ENCODE data around the gene NPHP4. TPM values are rescaled to one million over a fixed set of nuclear protein-coding genes. Genes with fewer than 3 reads are reported as not detected.

NPHP4 gene
- total RNA-seq, 1 donor from 2014 or later = 8.2 TPM

DNA sequence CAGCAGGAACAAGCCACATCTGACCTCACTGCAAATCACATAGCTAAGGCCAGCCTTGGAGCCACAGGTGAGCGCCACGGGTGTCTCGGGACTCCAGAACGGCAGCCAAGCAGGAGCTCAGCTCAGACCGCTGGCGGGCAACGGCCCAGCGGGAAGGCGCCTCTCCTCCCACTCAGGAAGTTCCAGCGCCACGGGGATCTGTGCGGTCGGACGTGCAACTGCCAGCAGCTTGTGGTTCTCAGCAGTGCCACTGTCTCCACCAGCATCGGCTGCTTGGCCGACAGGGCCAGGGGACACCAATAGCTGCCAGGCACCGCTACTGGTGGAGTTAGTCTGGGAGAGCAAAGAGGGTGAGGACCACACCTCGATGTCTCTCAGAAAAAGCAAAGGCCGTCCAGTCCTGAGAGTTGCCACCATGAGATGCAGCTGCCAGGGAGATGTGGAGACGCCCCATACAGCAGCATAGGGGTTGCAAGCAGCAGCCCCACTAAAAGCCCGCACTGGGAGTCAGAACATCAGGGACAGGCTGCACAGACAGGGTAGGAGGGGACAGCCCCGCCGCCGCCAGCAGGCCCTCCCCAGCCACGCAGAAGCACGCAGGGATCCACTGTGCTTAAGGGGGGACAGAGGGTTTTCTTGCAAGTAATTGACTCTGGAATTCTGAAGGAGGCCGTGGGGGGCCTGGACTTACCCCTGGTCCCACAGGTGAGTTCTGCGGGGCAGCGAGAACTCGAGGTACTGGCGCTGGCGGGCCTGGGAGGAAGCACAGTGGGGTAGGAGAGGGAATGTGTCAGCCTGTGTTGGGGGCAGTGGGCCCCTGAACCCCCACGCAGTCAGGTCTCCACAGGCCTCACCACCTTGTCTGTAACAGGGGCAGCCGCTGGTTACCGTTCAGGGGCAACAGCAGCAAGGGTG lies 83.5 kb downstream of the NPHP4 start:
- Histone ChIP-seq H3K27me3 (no peaks in the 10 kb centered on the region), H3K36me3 (peaks cover 13 to 20% of the 10 kb centered on the region in 2 donors), H3K27ac (no peak overlapping the region), H3K9me3 (no peaks in the 10 kb centered on the region), H3K4me3 (no peak overlapping the region), H3K4me1 (no peaks in the 10 kb centered on the region)
- no peak for TF ChIP-seq CTCF (IDR thresholded peaks at IDR 0.05)
- intact Hi-C loops (cut with DNase I) = no loop called here
- no peak for DNase-seq (ENCODE audit: low spot score in 2 of 2)

- intact Hi-C loops (cut with DNase I) = no loop called here
- Histone ChIP-seq H3K9me3 (no peaks in the 10 kb centered on the region), H3K27ac (no peak overlapping the region), H3K36me3 (peaks cover 13 to 20% of the 10 kb centered on the region in 2 donors), H3K27me3 (no peaks in the 10 kb centered on the region), H3K4me3 (no peak overlapping the region), H3K4me1 (no peaks in the 10 kb centered on the region)
- DNase-seq (ENCODE audit: low spot score in 2 of 2) = no peak
- no peak for TF ChIP-seq CTCF (IDR thresholded peaks at IDR 0.05)
Observed at GRCh38 chr1:5907966-5908365, 84.3 kb downstream of the NPHP4 start.

DNA sequence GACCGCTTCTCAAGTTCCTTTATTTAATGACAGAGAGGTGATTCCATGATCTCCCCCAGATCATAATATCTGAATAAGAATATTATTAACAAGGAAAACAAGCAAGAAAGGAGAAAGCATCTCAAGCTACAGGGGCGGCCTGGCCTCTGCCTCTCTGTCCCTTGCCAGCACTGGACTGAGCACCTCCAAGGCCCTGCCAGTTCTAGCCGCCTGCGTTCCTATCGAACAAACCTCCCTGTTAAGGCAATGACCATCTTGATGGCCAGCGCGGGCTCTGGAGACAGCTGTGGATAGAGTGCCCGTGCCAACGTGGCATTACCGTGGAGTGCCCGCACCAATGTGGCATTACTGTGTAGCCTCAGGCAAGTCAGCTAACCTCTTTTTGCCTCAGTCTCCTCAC lies 84.8 kb downstream of the NPHP4 start:
- Histone ChIP-seq H3K4me1 (no peaks in the 10 kb centered on the region), H3K4me3 (no peak overlapping the region), H3K27me3 (no peaks in the 10 kb centered on the region), H3K27ac (no peak overlapping the region), H3K9me3 (no peaks in the 10 kb centered on the region), H3K36me3 (peaks cover 13 to 20% of the 10 kb centered on the region in 2 donors)
- intact Hi-C loops (cut with DNase I) = no loop called here
- TF ChIP-seq CTCF (IDR thresholded peaks at IDR 0.05) = no peak
- DNase-seq (ENCODE audit: low spot score in 2 of 2) = no peak

DNA sequence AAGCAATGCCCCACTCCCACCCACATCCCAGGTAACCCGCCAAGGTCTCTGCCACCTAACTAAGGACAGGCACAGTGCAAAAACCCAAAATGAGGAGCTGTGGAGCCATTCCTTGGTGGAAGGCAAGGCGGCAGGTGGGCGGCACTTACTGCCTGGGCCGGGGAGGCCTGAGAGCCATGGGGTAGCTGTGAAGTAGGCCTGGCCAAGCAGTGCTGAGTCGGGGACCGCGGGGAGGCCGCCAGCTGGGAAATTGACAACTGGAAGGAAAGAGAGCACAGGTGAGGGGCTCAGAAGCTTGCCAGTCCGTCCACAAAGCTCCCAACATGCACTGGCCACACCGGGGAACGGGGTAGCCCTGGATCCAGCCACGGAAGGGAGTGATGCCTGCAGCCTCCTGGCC lies 85.3 kb downstream of the NPHP4 start:
- no peaks in the 10 kb centered on the region for H3K27me3 ChIP-seq
- H3K27ac ChIP-seq = no peak overlapping the region
- DNase-seq (ENCODE audit: low spot score in 2 of 2) = no peak
- intact Hi-C loops (cut with DNase I) = no loop called here
- H3K36me3 ChIP-seq = peaks cover 13 to 20% of the 10 kb centered on the region in 2 donors
- no peaks in the 10 kb centered on the region for H3K9me3 ChIP-seq
- no peak overlapping the region for H3K4me3 ChIP-seq
- TF ChIP-seq CTCF (IDR thresholded peaks at IDR 0.05) = no peak
- H3K4me1 ChIP-seq = no peaks in the 10 kb centered on the region

GRCh38 chr1:5906116-5906515 lies 86.1 kb downstream of the NPHP4 start:
- Histone ChIP-seq H3K9me3 (no peaks in the 10 kb centered on the region), H3K27me3 (no peaks in the 10 kb centered on the region), H3K27ac (no peak overlapping the region), H3K4me1 (no peaks in the 10 kb centered on the region), H3K4me3 (no peak overlapping the region), H3K36me3 (peaks cover 13 to 20% of the 10 kb centered on the region in 2 donors)
- intact Hi-C loops (cut with DNase I) = no loop called here
- peak in 1 of 2 donors; percentile 37 for DNase-seq (ENCODE audit: low spot score in 2 of 2)
- no peak for TF ChIP-seq CTCF (IDR thresholded peaks at IDR 0.05)
